Liver (tissue), 9 donors: Measurements from ENCODE around the gene MCTP1. TPM values are rescaled to one million over a fixed set of nuclear protein-coding genes. Genes with fewer than 3 reads are reported as not detected.

Source experiments
- DNase-seq: peaks from one replicate; pipeline ENCODE4 v3.0.0-alpha.2; 2017; ENCODE audit warnings: low spot score
- H3K27ac ChIP-seq, 2 donors: one replicate each; pipeline ENCODE4 v1.7.0; 2013; ENCODE audit warnings: inconsistent platforms in 2 of 2, low read length in 2 of 2, control low read depth in 1 of 2, low read depth in 1 of 2, mild to moderate bottlenecking in 1 of 2
- H3K27me3 ChIP-seq, 4 donors: one replicate each; pipeline versions ENCODE4 v1.6.1 to v1.7.0; 2013; ENCODE audit warnings: low read length in 3 of 4, inconsistent platforms in 1 of 4, mild to moderate bottlenecking in 1 of 4, moderate library complexity in 1 of 4; ENCODE audit not compliant: control insufficient read depth in 4 of 4, insufficient read depth in 4 of 4
- H3K36me3 ChIP-seq, 4 donors: one replicate each; pipeline versions ENCODE4 v1.6.1 to v1.7.0; 2013; ENCODE audit warnings: low read length in 3 of 4, mild to moderate bottlenecking in 3 of 4, low read depth in 1 of 4, moderate library complexity in 1 of 4; ENCODE audit not compliant: control insufficient read depth in 4 of 4, insufficient read depth in 3 of 4
- H3K4me1 ChIP-seq, 4 donors: one replicate each; pipeline versions ENCODE4 v1.6.1 to v1.7.0; 2013; ENCODE audit warnings: low read length in 3 of 4, mild to moderate bottlenecking in 3 of 4, moderate library complexity in 1 of 4; ENCODE audit not compliant: control insufficient read depth in 4 of 4, insufficient read depth in 4 of 4
- H3K4me3 ChIP-seq, 3 donors: one replicate each; pipeline versions ENCODE4 v1.6.1 to v1.7.0; 2013; ENCODE audit warnings: low read length in 3 of 3, control low read depth in 1 of 3, low read depth in 1 of 3, mild to moderate bottlenecking in 1 of 3
- H3K9ac ChIP-seq, 2 donors: one replicate each; pipeline ENCODE4 v1.7.0; 2013; ENCODE audit warnings: low read length in 2 of 2, mild to moderate bottlenecking in 2 of 2, moderate library complexity in 2 of 2, control low read depth in 1 of 2, low read depth in 1 of 2
- H3K9me3 ChIP-seq, 4 donors: one replicate each; pipeline versions ENCODE4 v1.6.1 to v1.7.0; 2013; ENCODE audit warnings: low read length in 3 of 4; ENCODE audit not compliant: control insufficient read depth in 4 of 4
- CTCF ChIP-seq: fragments of 150-350 bp; IDR thresholded peaks from 2 replicates; pipeline ENCODE4 v1.5.1; 2017; ENCODE audit warnings: improper control_type of control experiment, low read depth, low read length; ENCODE audit not compliant: missing input control
- EGR1 ChIP-seq, 2 donors: IDR thresholded peaks; 2 replicates each; pipeline ENCODE4 v1.6.1; 2016 to 2018; ENCODE audit warnings: antibody characterized with exemption in 2 of 2, low read depth in 2 of 2
- FOXA1 ChIP-seq: IDR thresholded peaks from 2 replicates; pipeline ENCODE4 v1.6.1; 2016; ENCODE audit warnings: antibody characterized with exemption
- FOXA2 ChIP-seq: IDR thresholded peaks from 2 replicates; pipeline ENCODE4 v1.6.1; 2016; ENCODE audit warnings: antibody characterized with exemption
- GABPA ChIP-seq, 2 donors: IDR thresholded peaks in 1 of 2; conservative IDR thresholded peaks in 1 of 2; 2 replicates each; pipeline ENCODE4 v1.6.1; 2016; ENCODE audit warnings: antibody characterized with exemption in 2 of 2, mild to moderate bottlenecking in 1 of 2, moderate library complexity in 1 of 2
- HNF4A ChIP-seq, 2 donors: conservative IDR thresholded peaks; 2 replicates each; pipeline ENCODE4 v1.6.1; 2016; ENCODE audit warnings: antibody characterized with exemption in 2 of 2, mild to moderate bottlenecking in 2 of 2
- HNF4G ChIP-seq: IDR thresholded peaks from 2 replicates; pipeline ENCODE4 v1.6.1; 2016; ENCODE audit warnings: antibody characterized with exemption
- JUND ChIP-seq, 2 donors: IDR thresholded peaks; 2 replicates each; pipeline ENCODE4 v1.6.1; 2016; ENCODE audit warnings: antibody characterized with exemption in 2 of 2
- MAX ChIP-seq: IDR thresholded peaks from 2 replicates; pipeline ENCODE4 v1.6.1; 2016; ENCODE audit warnings: antibody characterized with exemption
- NR2F2 ChIP-seq: IDR thresholded peaks from 2 replicates; pipeline ENCODE4 v1.6.1; 2016; ENCODE audit warnings: antibody characterized with exemption
- RAD21 ChIP-seq, 2 donors: IDR thresholded peaks; 2 replicates each; pipeline ENCODE4 v1.6.1; 2016; ENCODE audit warnings: antibody characterized with exemption in 2 of 2, mild to moderate bottlenecking in 2 of 2
- RXRA ChIP-seq, 2 donors: IDR thresholded peaks; 2 replicates each; pipeline ENCODE4 v1.6.1; 2017 to 2018; ENCODE audit warnings: antibody characterized with exemption in 2 of 2, mild to moderate bottlenecking in 1 of 2
- SP1 ChIP-seq: IDR thresholded peaks from 2 replicates; pipeline ENCODE4 v1.6.1; 2018; ENCODE audit warnings: antibody characterized with exemption, mild to moderate bottlenecking
- TAF1 ChIP-seq: conservative IDR thresholded peaks from 2 replicates; pipeline ENCODE4 v1.6.1; 2016; ENCODE audit warnings: antibody characterized with exemption, mild to moderate bottlenecking
- YY1 ChIP-seq: IDR thresholded peaks from 2 replicates; pipeline ENCODE4 v1.6.1; 2016; ENCODE audit warnings: antibody characterized with exemption, mild to moderate bottlenecking
- ZBTB33 ChIP-seq: IDR thresholded peaks from 2 replicates; pipeline ENCODE4 v1.6.1; 2016; ENCODE audit warnings: antibody characterized with exemption
- WGBS: extraction: QIAGEN DNeasy Blood & Tissue Kit; methylation state at CpG from one replicate; pipeline ENCODE4 v1.1.7; 2013; 5-methylcytosine and 5-hydroxymethylcytosine counted together
- polyA plus RNA-seq, 2 donors: library from polyadenylated mRNA; stranded (reverse) in 1 of 2; unstranded in 1 of 2; fragments of 200-250 nt in 1 of 2; fragments of >200 nt in 1 of 2; fragmentation: Nextera tagmentation in 1 of 2; extraction: Ambion mirVana in 1 of 2; gene quantifications; one replicate each; pipeline versions ENCODE4 v1.2.1 to v1.2.3, GENCODE V29; 2013 to 2015
- total RNA-seq, 2 donors: library from RNA; depleted of rRNA; stranded (reverse); fragments of >200 nt; gene quantifications; one replicate each; pipeline ENCODE4 v1.2.3, GENCODE V29; 2014
- TF ChIP-seq, protein P1 (sequence below): IDR thresholded peaks from 2 replicates; pipeline ENCODE4 v1.6.1; 2016; ENCODE audit warnings: antibody characterized with exemption
- TF ChIP-seq, protein P2 (sequence below): IDR thresholded peaks from 2 replicates; pipeline ENCODE4 v1.6.1; 2016; ENCODE audit warnings: antibody characterized with exemption, mild to moderate bottlenecking
- donor health status: healthy.
- donor health status: healthy.
- donor health status: healthy.
- donor health status: healthy.
- donor health status: healthy.

MCTP1 gene
- total and polyA plus RNA-seq, 4 donors = 0.67 to 7.6 (median 4.3) TPM

DNA sequence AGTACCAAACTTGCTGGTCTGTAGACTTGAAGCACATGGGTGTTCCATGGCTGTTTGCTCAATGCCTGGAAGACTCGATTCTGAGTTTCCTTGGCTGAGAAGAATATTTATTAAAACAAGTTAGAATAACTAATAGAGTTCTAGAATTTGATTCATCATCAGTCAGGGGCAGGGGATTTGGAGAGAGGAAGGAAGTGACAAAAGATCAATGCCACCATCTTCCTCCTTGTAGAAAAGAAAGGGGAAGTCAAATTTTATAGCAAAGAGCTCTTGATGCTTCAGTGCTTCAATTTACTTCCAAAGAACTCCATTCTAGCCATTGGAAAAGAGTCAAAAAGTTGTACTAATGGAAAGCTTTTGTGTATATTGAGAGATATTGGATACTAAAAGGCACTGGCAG lies 236.3 kb downstream of the MCTP1 start:
- DNase-seq = no peak
- Histone ChIP-seq H3K4me3 (no peak overlapping the region), H3K4me1 (no peaks in the 10 kb centered on the region), H3K36me3 (no peaks in the 10 kb centered on the region), H3K27ac (peak overlapping the region in 1 of 2 donors; percentile 12), H3K9me3 (no peaks in the 10 kb centered on the region), H3K9ac (no peak overlapping the region), H3K27me3 (no peaks in the 10 kb centered on the region)
- TF ChIP-seq ZBTB33 = no peak
- no peak for TF ChIP-seq FOXA2
- no peak for TF ChIP-seq NR2F2
- TF ChIP-seq HNF4A (conservative IDR thresholded peaks at IDR 0.05) = no peak
- TF ChIP-seq, protein P1, sequence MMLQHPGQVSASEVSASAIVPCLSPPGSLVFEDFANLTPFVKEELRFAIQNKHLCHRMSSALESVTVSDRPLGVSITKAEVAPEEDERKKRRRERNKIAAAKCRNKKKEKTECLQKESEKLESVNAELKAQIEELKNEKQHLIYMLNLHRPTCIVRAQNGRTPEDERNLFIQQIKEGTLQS = no peak
- TF ChIP-seq JUND (IDR thresholded peaks at IDR 0.05) = no peak
- TF ChIP-seq TAF1 = no peak
- no peak for TF ChIP-seq FOXA1
- TF ChIP-seq CTCF = no peak
- TF ChIP-seq GABPA (IDR thresholded peaks at IDR 0.05 in 1 of 2, conservative IDR thresholded peaks at IDR 0.05 in 1 of 2) = no peak
- no peak for TF ChIP-seq MAX
- no peak for TF ChIP-seq RAD21 (IDR thresholded peaks at IDR 0.05)
- no peak for TF ChIP-seq YY1
- no peak for TF ChIP-seq SP1
- TF ChIP-seq RXRA (IDR thresholded peaks at IDR 0.05) = no peak
- no peak for TF ChIP-seq HNF4G
- TF ChIP-seq, protein P2, sequence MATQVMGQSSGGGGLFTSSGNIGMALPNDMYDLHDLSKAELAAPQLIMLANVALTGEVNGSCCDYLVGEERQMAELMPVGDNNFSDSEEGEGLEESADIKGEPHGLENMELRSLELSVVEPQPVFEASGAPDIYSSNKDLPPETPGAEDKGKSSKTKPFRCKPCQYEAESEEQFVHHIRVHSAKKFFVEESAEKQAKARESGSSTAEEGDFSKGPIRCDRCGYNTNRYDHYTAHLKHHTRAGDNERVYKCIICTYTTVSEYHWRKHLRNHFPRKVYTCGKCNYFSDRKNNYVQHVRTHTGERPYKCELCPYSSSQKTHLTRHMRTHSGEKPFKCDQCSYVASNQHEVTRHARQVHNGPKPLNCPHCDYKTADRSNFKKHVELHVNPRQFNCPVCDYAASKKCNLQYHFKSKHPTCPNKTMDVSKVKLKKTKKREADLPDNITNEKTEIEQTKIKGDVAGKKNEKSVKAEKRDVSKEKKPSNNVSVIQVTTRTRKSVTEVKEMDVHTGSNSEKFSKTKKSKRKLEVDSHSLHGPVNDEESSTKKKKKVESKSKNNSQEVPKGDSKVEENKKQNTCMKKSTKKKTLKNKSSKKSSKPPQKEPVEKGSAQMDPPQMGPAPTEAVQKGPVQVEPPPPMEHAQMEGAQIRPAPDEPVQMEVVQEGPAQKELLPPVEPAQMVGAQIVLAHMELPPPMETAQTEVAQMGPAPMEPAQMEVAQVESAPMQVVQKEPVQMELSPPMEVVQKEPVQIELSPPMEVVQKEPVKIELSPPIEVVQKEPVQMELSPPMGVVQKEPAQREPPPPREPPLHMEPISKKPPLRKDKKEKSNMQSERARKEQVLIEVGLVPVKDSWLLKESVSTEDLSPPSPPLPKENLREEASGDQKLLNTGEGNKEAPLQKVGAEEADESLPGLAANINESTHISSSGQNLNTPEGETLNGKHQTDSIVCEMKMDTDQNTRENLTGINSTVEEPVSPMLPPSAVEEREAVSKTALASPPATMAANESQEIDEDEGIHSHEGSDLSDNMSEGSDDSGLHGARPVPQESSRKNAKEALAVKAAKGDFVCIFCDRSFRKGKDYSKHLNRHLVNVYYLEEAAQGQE = no peak
- TF ChIP-seq EGR1 (IDR thresholded peaks at IDR 0.05; ENCODE audit: low read depth in 2 of 2) = no peak
- 76% methylated on average over 1 of the region's 1 CpG for WGBS
